OCI-LY3 (cell line): ENCODE data around the gene DDI1.
"Not testable (repeated sequence)": the region's sequence is repeated elsewhere in the genome, so short reads cannot be mapped to it uniquely, and the experiment has no call there.

Experiments
- H2AFZ ChIP-seq: fragments of 200-600, 300-600 bp; shearing (Covaris generic); 2 replicates; pipeline ENCODE4 v1.6.0; 2014; ENCODE audit warnings: antibody characterized with exemption, low read depth, low read length
- H3K27ac ChIP-seq: fragments of 200-600, 300-600 bp; sonication (generic); 2 replicates; pipeline ENCODE4 v1.5.1; 2014; ENCODE audit warnings: mild to moderate bottlenecking, low read length, moderate library complexity, mixed read lengths
- H3K27me3 ChIP-seq: fragments of 200-600, 300-600 bp; sonication (generic); 2 replicates; pipeline ENCODE4 v1.6.1; 2014; ENCODE audit warnings: low read depth, low read length, mixed read lengths
- H3K36me3 ChIP-seq: fragments of 200-600, 300-600 bp; sonication (generic); replicated peaks from 2 replicates; pipeline ENCODE3; 2014; ENCODE audit warnings: low read depth, low read length, mixed read lengths
- H3K4me1 ChIP-seq: fragments of 300-600, 200-600 bp; sonication (generic); 2 replicates; pipeline ENCODE4 v1.6.1; 2014; ENCODE audit warnings: low read length, mixed read lengths
- H3K4me2 ChIP-seq: fragments of 200-600, 300-600 bp; sonication (generic); 2 replicates; pipeline ENCODE4 v1.6.1; 2014; ENCODE audit warnings: low read length, mixed read lengths
- H3K4me3 ChIP-seq: fragments of 300-600, 200-600 bp; sonication (generic); 2 replicates; pipeline ENCODE4 v1.5.1; 2014; ENCODE audit warnings: antibody characterized with exemption, mild to moderate bottlenecking, low read length, moderate library complexity
- H3K79me2 ChIP-seq: fragments of 300-600, 200-600 bp; shearing (Covaris generic); 2 replicates; pipeline ENCODE4 v1.6.1; 2014; ENCODE audit warnings: mild to moderate bottlenecking, low read length, mixed read lengths
- H3K9ac ChIP-seq: fragments of 300-600, 200-600 bp; shearing (Covaris generic); 2 replicates; pipeline ENCODE4 v1.6.0; 2014; ENCODE audit warnings: mild to moderate bottlenecking, low read length, moderate library complexity
- H3K9me3 ChIP-seq: fragments of 200-600, 300-600 bp; shearing (Covaris generic); 2 replicates; pipeline ENCODE4 v1.6.1; 2014; ENCODE audit warnings: low read length, mixed read lengths; ENCODE audit not compliant: insufficient read depth
- H4K20me1 ChIP-seq: fragments of 200-600, 300-600 bp; sonication (generic); 2 replicates; pipeline ENCODE4 v1.6.1; 2016; ENCODE audit warnings: low read length, mixed read lengths; ENCODE audit not compliant: insufficient read depth
- CTCF ChIP-seq: fragments of 200-600, 300-600 bp; sonication (generic); IDR thresholded peaks from 2 replicates; pipeline ENCODE4 v1.5.1; 2014; ENCODE audit warnings: antibody characterized with exemption, low read length, low read depth
- EZH2phosphoT487 ChIP-seq: fragments of 200-600 bp; shearing (Covaris generic); IDR thresholded peaks from 2 replicates; pipeline ENCODE4 v1.6.1; 2018; ENCODE audit warnings: antibody characterized with exemption, mixed run types, low read depth

The DDI1 gene

DNA sequence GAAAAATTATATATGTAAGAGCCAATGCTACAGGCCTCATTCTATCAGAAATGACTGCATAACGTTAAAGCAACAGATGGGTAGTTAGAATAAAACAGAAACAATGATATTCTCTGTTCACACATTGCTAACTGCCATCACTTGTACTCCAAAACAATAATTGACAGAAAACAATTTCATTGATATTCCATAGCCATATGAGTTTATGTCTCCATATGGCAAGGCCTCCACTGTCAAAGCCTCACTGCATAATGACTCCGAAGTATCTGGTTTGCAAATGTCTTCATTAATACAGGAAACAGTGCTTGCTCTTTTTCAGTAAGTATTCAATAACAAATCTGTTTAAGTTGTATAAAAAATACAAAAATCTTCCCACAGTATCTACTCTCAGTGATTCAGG is 9.9 kb downstream of the DDI1 start:
- H3K27me3 ChIP-seq = no peaks in the 10 kb centered on the region
- no peak overlapping the region for H2AFZ ChIP-seq
- H3K4me3 ChIP-seq = no peak overlapping the region
- no peak overlapping the region for H3K27ac ChIP-seq
- H3K4me1 ChIP-seq = no peaks in the 10 kb centered on the region
- H3K9me3 ChIP-seq = no peaks in the 10 kb centered on the region
- H3K9ac ChIP-seq = no peak overlapping the region
- H3K4me2 ChIP-seq = no peak overlapping the region
- TF ChIP-seq CTCF (no peak), EZH2phosphoT487 (no peak)
- H3K79me2 ChIP-seq = no peaks in the 10 kb centered on the region
- H4K20me1 ChIP-seq = no peaks in the 10 kb centered on the region
- H3K36me3 ChIP-seq = no peaks in the 10 kb centered on the region

GRCh38 chr11:104046858-104047257 is 10.4 kb downstream of the DDI1 start:
- H3K9me3 ChIP-seq, H4K20me1 ChIP-seq, H3K27ac ChIP-seq, H3K36me3 ChIP-seq, H3K4me1 ChIP-seq, H2AFZ ChIP-seq, H3K79me2 ChIP-seq, H3K4me2 ChIP-seq, H3K9ac ChIP-seq, H3K4me3 ChIP-seq, H3K27me3 ChIP-seq: not testable (repeated sequence)

DNA sequence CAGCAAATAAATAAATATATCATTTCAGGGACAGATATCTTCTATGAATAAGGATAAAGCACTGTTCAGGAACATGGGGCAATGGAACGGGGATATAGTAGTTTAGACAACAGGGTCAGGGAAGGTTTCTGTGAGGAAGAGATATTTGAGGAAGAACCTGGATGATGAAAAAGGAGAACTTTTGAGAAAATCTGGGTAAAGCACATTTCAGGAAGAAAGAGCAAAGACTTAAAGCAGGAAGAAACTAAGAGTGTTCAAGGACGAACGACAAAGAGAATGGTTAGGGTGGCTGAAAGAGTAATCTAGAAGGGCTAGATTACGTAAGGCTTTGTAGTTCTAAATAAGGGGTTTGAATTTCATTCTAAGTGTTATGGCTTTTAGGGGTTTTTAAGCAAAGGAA is 12.7 kb downstream of the DDI1 start:
- H3K36me3 ChIP-seq = no peaks in the 10 kb centered on the region
- no peak overlapping the region for H3K4me3 ChIP-seq
- H3K27ac ChIP-seq = no peak overlapping the region
- H3K79me2 ChIP-seq = no peaks in the 10 kb centered on the region
- no peak overlapping the region for H3K4me2 ChIP-seq
- H3K27me3 ChIP-seq = no peaks in the 10 kb centered on the region
- H3K4me1 ChIP-seq = no peaks in the 10 kb centered on the region
- no peaks in the 10 kb centered on the region for H4K20me1 ChIP-seq
- TF ChIP-seq CTCF (no peak), EZH2phosphoT487 (no peak)
- H3K9me3 ChIP-seq = no peaks in the 10 kb centered on the region
- H2AFZ ChIP-seq = no peak overlapping the region
- no peak overlapping the region for H3K9ac ChIP-seq

- Histone ChIP-seq H3K4me2 (no peak overlapping the region), H3K79me2 (no peaks in the 10 kb centered on the region)
These were observed 15.3 kb downstream of the DDI1 start for GRCh38 chr11:104051778-104052177.

More at GRCh38 chr11:104051778-104052177, 15.3 kb downstream of the DDI1 start:
- H3K9ac ChIP-seq = no peak overlapping the region
- no peaks in the 10 kb centered on the region for H3K9me3 ChIP-seq
- no peak overlapping the region for H3K4me3 ChIP-seq
- H4K20me1 ChIP-seq = no peaks in the 10 kb centered on the region
- H2AFZ ChIP-seq = no peak overlapping the region
- no peaks in the 10 kb centered on the region for H3K27me3 ChIP-seq
- H3K36me3 ChIP-seq = no peaks in the 10 kb centered on the region
- H3K27ac ChIP-seq = no peak overlapping the region
- no peaks in the 10 kb centered on the region for H3K4me1 ChIP-seq
- TF ChIP-seq EZH2phosphoT487 (no peak), CTCF (no peak)
